GM12865 (cell line): Measurements from ENCODE around the gene SSR4.

Experiments used
- DNase-seq: peaks from one replicate; pipeline ENCODE4 v3.0.0; 2010; ENCODE audit warnings: low read depth
- H3K4me3 ChIP-seq: 2 replicates; pipeline ENCODE4 v1.5.1; 2011; ENCODE audit warnings: mild to moderate bottlenecking, low read depth, low read length, control low read depth
- CTCF ChIP-seq: IDR thresholded peaks from 2 replicates; pipeline ENCODE4 v1.5.1; 2011; ENCODE audit warnings: low read length, control low read depth, low read depth, inconsistent platforms; ENCODE audit not compliant: insufficient read depth; ENCODE audit errors: missing control alignments

The SSR4 gene

DNA sequence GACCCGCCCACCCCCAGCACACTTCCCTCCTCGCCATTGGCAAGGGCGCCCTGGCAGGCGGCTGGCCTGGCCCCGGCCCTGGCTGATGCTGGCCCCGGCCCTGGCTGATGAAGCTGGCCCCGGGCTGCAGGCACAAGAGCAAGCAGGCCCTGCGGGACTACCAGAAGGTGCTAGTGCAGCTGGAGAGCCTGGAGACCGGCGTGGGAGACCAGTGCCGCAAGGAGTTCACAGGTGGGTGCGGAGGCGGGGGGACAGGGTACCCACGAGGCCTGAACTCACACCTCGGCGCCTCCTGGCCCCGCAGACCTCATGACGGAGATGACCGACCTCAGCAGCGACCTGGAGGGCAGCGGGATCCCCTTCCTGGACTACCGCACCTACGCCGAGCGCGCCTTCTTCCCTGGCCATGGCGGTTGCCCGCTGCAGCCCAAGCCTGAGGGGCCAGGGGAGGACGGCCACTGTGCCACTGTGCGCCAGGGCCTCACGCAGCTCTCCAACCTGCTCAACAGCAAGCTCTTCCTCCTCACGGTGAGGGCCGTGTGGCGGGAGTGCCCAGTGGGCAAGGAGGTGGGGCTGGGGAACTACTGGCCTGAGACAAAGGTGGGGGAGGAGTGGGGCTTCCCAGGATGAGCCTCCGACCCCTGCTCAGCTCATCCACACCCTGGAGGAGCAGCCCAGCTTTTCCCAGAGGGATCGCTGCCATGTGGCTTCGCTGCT, 19.7 kb upstream of the SSR4 start:
- DNase-seq: no peak
- TF ChIP-seq CTCF: no peak
- no peak overlapping the region for H3K4me3 ChIP-seq

GRCh38 chrX:153775293-153776119, 19.0 kb upstream of the SSR4 start:
- H3K4me3 ChIP-seq: no peak overlapping the region
- TF ChIP-seq CTCF: no peak
- no peak for DNase-seq

DNA sequence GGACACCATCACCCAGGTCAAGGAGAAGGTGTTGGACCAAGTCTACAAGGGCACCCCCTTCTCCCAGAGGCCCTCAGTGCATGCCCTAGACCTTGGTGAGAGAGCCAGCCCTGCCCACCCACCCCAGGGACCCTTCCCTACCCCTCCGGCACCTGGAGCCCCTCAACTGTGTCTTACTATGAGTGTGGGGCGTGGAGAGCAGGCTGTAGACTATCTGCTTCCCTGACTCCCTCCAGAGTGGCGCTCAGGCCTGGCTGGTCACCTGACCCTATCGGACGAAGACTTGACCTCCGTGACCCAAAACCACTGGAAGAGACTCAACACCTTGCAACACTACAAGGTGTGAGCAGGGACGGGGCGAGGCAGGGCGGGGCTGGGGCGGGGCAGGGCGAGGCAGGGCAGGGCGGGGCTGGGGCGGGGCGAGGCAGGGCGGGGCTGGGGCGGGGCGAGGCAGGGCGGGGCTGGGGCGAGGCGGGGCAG, 18.3 kb upstream of the SSR4 start:
- TF ChIP-seq CTCF: no peak
- H3K4me3 ChIP-seq: no peak overlapping the region
- DNase-seq: no peak

DNA sequence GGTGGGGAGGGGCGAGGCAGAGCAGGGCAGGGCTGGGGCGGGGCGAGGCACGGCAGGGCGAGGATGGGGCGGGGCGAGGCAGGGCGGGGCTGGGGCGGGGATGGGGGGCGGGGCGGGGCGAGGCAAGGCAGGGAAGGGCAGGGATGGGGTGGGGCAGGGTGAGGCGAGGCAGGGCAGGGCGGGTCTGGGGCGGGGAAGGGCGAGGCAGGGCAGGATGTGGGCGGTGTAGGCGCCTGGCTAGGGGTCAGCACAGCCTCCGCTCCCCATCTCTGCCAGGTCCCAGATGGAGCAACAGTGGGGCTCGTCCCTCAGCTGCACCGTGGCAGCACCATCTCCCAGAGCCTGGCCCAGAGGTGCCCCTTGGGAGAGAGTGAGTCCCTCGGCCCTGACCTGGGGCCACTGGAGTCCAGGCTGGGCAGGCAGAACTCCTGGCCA, 17.8 kb upstream of the SSR4 start:
- DNase-seq: peak; percentile 46
- no peak overlapping the region for H3K4me3 ChIP-seq
- no peak for TF ChIP-seq CTCF

DNA sequence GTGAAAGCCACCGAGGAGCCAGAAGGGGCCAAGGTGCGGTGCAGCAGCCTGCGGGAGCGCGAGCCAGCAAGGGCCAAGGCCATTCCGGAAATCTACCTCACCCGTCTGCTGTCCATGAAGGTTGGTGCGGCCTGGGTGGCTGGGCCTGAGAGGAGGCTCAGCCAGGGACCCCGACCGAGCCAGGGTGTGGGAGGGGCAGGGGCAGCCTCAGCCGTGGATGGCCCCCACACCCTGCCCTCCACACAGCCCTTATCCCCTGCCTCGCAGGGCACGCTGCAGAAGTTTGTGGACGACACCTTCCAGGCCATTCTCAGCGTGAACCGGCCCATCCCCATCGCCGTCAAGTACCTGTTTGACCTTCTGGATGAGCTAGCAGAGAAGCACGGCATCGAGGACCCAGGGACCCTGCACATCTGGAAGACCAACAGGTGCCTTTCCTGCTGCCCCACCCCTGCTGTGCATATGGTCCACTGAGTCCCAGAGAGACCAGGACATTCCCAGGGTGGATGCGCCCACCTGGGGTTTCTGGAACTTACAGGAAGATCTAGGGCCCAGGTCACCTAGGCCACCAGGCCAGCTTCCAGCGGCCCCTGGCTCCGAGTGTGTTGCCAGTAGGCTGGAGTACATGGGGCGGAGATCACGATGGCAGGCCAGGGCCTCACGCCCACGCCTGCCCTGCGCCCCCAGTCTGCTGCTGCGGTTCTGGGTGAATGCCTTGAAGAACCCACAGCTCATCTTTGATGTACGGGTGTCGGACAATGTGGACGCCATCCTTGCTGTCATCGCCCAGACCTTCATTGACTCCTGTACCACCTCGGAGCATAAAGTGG, 17.0 kb upstream of the SSR4 start:
- DNase-seq: no peak
- no peak for TF ChIP-seq CTCF

GRCh38 chrX:153778181-153778580, 16.3 kb upstream of the SSR4 start:
- no peak for TF ChIP-seq CTCF
- no peak overlapping the region for H3K4me3 ChIP-seq
- DNase-seq: no peak

More for the DNA sequence above, 17.0 kb upstream of the SSR4 start:
- no peak overlapping the region for H3K4me3 ChIP-seq
